Kidney glomerular epithelial cell (primary cell): ENCODE measurements around the gene SLC38A1.

Experiments
- DNase-seq: peaks from one replicate; lab custom pipeline; 2025; lab: John Stamatoyannopoulos, UW

Gene SLC38A1

GRCh38 chr12:46230983-46231382 is 37.9 kb downstream of the SLC38A1 start:
- no peak for DNase-seq

- DNase-seq: no peak
These were observed 38.5 kb downstream of the SLC38A1 start for GRCh38 chr12:46230306-46230705.

- DNase-seq: no peak
These were observed 41.2 kb downstream of the SLC38A1 start for GRCh38 chr12:46227616-46228015.

GRCh38 chr12:46224386-46224785 is 44.5 kb downstream of the SLC38A1 start:
- no peak for DNase-seq

GRCh38 chr12:46223047-46223446 is 45.8 kb downstream of the SLC38A1 start:
- no peak for DNase-seq

GRCh38 chr12:46222636-46223035 is 46.2 kb downstream of the SLC38A1 start:
- no peak for DNase-seq

- DNase-seq: peak; percentile 13
These were observed 47.4 kb downstream of the SLC38A1 start for GRCh38 chr12:46221255-46222128.

GRCh38 chr12:46219877-46220655 is 48.8 kb downstream of the SLC38A1 start:
- DNase-seq: peak; percentile 52

GRCh38 chr12:46219132-46219876 is 49.5 kb downstream of the SLC38A1 start:
- DNase-seq: no peak

GRCh38 chr12:46218322-46219095 is 50.3 kb downstream of the SLC38A1 start:
- DNase-seq: no peak

- no peak for DNase-seq
These were observed 51.1 kb downstream of the SLC38A1 start for GRCh38 chr12:46217541-46218321.

GRCh38 chr12:46214668-46215436 is 54.0 kb downstream of the SLC38A1 start:
- DNase-seq: no peak

GRCh38 chr12:46212108-46212982 is 56.5 kb downstream of the SLC38A1 start:
- DNase-seq: no peak

GRCh38 chr12:46210873-46211439 is 57.9 kb downstream of the SLC38A1 start:
- DNase-seq: no peak

GRCh38 chr12:46209914-46210872 is 58.6 kb downstream of the SLC38A1 start:
- DNase-seq: no peak

- no peak for DNase-seq
These were observed 59.7 kb downstream of the SLC38A1 start for GRCh38 chr12:46209170-46209569.

GRCh38 chr12:46208370-46208769 is 60.5 kb downstream of the SLC38A1 start:
- no peak for DNase-seq
